NCI-H187 (cell line): ENCODE results near the gene CFHR1.

Source experiments
- DNase-seq, 2 experiments: peaks; one replicate each; lab custom pipeline; 2025; lab: John Stamatoyannopoulos, UW

CFHR1 gene

GRCh38 chr1:196877964-196878363 lies 58.4 kb downstream of the CFHR1 start:
- DNase-seq, result no peak
